H7 (cell line): Measurements from ENCODE around the gene AK2. TPM values are rescaled to one million over a fixed set of nuclear protein-coding genes. Genes with fewer than 3 reads are reported as not detected.
A peak's percentile ranks its signal among the peaks of the same experiment; 100 is the strongest.
"Not testable (repeated sequence)": the region's sequence is repeated elsewhere in the genome, so short reads cannot be mapped to it uniquely, and the experiment has no call there.

Source experiments
- DNase-seq: peaks from one replicate; pipeline ENCODE4 v3.0.0; 2012
- H3K27me3 ChIP-seq: 2 replicates; pipeline ENCODE4 v1.6.0; 2011; ENCODE audit warnings: mild to moderate bottlenecking, low read length; ENCODE audit not compliant: control insufficient read depth, insufficient read depth
- H3K36me3 ChIP-seq: replicated peaks from 2 replicates; pipeline ENCODE4 v1.5.1; 2011; ENCODE audit warnings: low read length; ENCODE audit not compliant: control insufficient read depth, insufficient read depth
- H3K4me3 ChIP-seq: 2 replicates; pipeline ENCODE4 v1.5.1; 2011; ENCODE audit warnings: low read depth, mild to moderate bottlenecking, control low read depth, low read length, moderate library complexity; ENCODE audit not compliant: insufficient read depth
- total RNA-seq: library from RNA; depleted of rRNA; stranded (reverse); fragments of >200 nt; shearing (Covaris generic); gene quantifications from 2 replicates; pipeline ENCODE4 v1.2.3, GENCODE V29; 2014

The AK2 gene
- total RNA-seq, 1 experiment from 2014 or later: 151 TPM

GRCh38 chr1:33005117-33005837, 31.4 kb downstream of the AK2 start:
- no peak for DNase-seq
- peaks cover 10% of the 10 kb centered on the region for H3K36me3 ChIP-seq
- H3K4me3 ChIP-seq: no peak overlapping the region
- H3K27me3 ChIP-seq: no peaks in the 10 kb centered on the region

GRCh38 chr1:33004613-33005012, 32.1 kb downstream of the AK2 start:
- H3K4me3 ChIP-seq: no peak overlapping the region
- no peaks in the 10 kb centered on the region for H3K27me3 ChIP-seq
- no peak for DNase-seq
- H3K36me3 ChIP-seq: peaks cover 10% of the 10 kb centered on the region

GRCh38 chr1:33003657-33004056, 33.0 kb downstream of the AK2 start:
- no peak overlapping the region for H3K4me3 ChIP-seq
- no peak for DNase-seq

GRCh38 chr1:33002006-33002405, 34.7 kb downstream of the AK2 start:
- H3K36me3 ChIP-seq: no peaks in the 10 kb centered on the region
- no peaks in the 10 kb centered on the region for H3K27me3 ChIP-seq
- no peak for DNase-seq
- H3K4me3 ChIP-seq: no peak overlapping the region

More at GRCh38 chr1:33003657-33004056, 33.0 kb downstream of the AK2 start:
- no peaks in the 10 kb centered on the region for H3K27me3 ChIP-seq
- peaks cover 7% of the 10 kb centered on the region for H3K36me3 ChIP-seq

GRCh38 chr1:33001282-33001681, 35.4 kb downstream of the AK2 start:
- DNase-seq: peak; percentile 62
- H3K4me3 ChIP-seq: no peak overlapping the region
- H3K36me3 ChIP-seq: no peaks in the 10 kb centered on the region
- no peaks in the 10 kb centered on the region for H3K27me3 ChIP-seq

- Histone ChIP-seq H3K27me3 (no peaks in the 10 kb centered on the region), H3K4me3 (no peak overlapping the region), H3K36me3 (no peaks in the 10 kb centered on the region)
- no peak for DNase-seq
These were observed 36.2 kb downstream of the AK2 start for GRCh38 chr1:33000427-33001026.

- H3K27me3 ChIP-seq: no peaks in the 10 kb centered on the region
- no peaks in the 10 kb centered on the region for H3K36me3 ChIP-seq
- H3K4me3 ChIP-seq: no peak overlapping the region
- DNase-seq: no peak
These were observed 37.7 kb downstream of the AK2 start for GRCh38 chr1:32998997-32999396.

- no peak for DNase-seq
- Histone ChIP-seq H3K4me3 (no peak overlapping the region), H3K27me3 (no peaks in the 10 kb centered on the region), H3K36me3 (no peaks in the 10 kb centered on the region)
These were observed 38.6 kb downstream of the AK2 start for GRCh38 chr1:32998064-32998463.

GRCh38 chr1:32997381-32997891, 39.2 kb downstream of the AK2 start:
- Histone ChIP-seq H3K4me3 (no peak overlapping the region), H3K36me3 (no peaks in the 10 kb centered on the region), H3K27me3 (no peaks in the 10 kb centered on the region)
- no peak for DNase-seq

- DNase-seq, H3K4me3 ChIP-seq, H3K36me3 ChIP-seq, H3K27me3 ChIP-seq: not testable (repeated sequence)
These were observed 43.4 kb downstream of the AK2 start for GRCh38 chr1:32993324-32993636.

GRCh38 chr1:32992489-32993323, 44.0 kb downstream of the AK2 start:
- H3K36me3 ChIP-seq: no peaks in the 10 kb centered on the region
- no peaks in the 10 kb centered on the region for H3K27me3 ChIP-seq
- no peak overlapping the region for H3K4me3 ChIP-seq
- peak; percentile 85 for DNase-seq

GRCh38 chr1:32991819-32992488, 44.7 kb downstream of the AK2 start:
- Histone ChIP-seq H3K4me3 (no peak overlapping the region), H3K27me3 (no peaks in the 10 kb centered on the region)

GRCh38 chr1:32991386-32991785, 45.3 kb downstream of the AK2 start:
- Histone ChIP-seq H3K4me3 (no peak overlapping the region), H3K36me3 (no peaks in the 10 kb centered on the region), H3K27me3 (no peaks in the 10 kb centered on the region)
- no peak for DNase-seq

More at GRCh38 chr1:32991819-32992488, 44.7 kb downstream of the AK2 start:
- no peak for DNase-seq
- no peaks in the 10 kb centered on the region for H3K36me3 ChIP-seq

GRCh38 chr1:32990887-32991286, 45.8 kb downstream of the AK2 start:
- H3K27me3 ChIP-seq: no peaks in the 10 kb centered on the region
- no peaks in the 10 kb centered on the region for H3K36me3 ChIP-seq
- H3K4me3 ChIP-seq: no peak overlapping the region

More at GRCh38 chr1:32990887-32991286, 45.8 kb downstream of the AK2 start:
- DNase-seq: no peak
